ENCODE measurements around the gene CFAP46.
"Not testable (repeated sequence)": the region's sequence is repeated elsewhere in the genome, so short reads cannot be mapped to it uniquely, and the experiment has no call there.

The CFAP46 gene

DNA sequence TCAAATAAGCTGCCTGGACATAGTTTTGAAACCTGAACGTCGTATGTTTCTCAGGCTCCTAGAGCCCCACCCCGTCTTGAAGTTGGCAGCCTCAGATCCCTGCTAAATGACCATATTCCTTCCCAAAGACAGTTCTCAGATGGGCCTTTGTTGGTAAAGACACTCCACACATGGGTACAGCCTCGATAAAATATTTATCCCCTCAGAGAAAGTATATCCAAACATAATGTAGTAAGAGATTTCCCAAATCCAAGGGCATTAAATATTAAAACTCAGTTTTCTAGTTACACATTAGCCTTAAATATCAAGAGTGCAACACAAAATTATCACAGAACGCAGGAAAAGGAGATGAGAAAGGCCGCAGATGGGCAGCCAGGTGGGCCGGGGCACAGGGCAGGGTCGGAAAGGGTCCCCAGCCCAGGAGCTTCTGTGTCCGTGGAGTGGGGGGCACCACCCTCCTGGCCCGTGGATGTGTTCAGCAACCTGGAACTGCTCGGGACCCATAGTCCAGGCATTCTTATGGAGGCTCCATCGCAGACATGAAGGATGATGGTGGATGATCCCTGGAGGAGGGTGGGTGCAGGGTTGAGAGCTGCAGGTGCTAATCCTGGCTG is 1.5 kb upstream of the CFAP46 start:
- DNase-seq: no peak

DNA sequence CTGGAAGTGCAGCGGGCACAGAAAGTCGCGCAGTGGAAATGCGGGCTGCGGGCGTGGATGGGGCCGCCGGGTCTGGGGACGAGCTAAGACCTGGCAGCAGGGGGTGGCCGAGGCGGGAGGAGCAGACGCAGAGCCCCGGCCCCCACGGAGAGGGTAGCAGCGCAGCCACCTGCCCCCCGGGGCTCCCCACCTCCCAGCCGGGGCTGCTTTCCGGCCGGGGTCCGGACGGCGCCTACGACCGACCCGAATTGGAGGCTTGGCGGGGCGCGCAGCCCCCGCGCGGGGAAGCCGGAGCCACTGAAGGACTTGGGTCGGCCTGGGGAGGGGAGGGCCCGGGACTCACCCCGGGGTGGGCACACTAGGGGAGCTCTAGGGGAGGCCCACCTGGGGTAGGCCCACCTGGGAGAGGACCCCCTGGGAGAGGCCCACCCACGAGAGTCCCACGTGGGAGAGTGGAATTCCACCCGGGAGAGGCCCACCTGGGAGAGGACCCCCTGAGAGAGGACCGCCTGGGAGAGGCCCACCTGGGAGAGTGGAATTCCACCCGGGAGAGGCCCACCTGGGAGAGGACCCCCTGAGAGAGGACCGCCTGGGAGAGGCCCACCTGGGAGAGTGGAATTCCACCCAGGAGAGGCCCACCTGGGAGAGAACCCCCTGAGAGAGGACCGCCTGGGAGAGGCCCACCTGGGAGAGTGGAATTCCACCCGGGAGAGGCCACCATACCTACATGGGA is 854 bp upstream of the CFAP46 start:
- no peak for DNase-seq

DNA sequence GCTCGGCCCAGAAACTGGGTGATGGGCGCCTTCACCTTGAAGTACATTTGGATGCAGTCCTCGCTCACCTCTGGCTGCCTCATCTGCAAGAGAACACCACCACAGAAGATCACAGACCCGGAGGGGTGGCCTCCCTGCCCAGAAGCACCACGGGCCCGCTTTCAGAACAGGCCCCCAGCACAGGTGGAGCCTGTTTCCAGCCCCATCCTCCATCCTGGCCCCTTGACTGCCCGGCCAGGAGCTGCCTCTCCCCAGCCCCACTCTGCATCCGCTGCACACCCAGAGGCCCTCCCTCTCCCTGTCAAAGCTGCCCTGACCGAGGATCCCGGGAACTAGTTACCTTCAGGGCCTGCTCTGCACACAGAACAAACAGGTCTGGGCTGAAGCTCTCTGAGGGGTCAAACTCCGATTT is 724 bp downstream of the CFAP46 start:
- DNase-seq: no peak

DNA sequence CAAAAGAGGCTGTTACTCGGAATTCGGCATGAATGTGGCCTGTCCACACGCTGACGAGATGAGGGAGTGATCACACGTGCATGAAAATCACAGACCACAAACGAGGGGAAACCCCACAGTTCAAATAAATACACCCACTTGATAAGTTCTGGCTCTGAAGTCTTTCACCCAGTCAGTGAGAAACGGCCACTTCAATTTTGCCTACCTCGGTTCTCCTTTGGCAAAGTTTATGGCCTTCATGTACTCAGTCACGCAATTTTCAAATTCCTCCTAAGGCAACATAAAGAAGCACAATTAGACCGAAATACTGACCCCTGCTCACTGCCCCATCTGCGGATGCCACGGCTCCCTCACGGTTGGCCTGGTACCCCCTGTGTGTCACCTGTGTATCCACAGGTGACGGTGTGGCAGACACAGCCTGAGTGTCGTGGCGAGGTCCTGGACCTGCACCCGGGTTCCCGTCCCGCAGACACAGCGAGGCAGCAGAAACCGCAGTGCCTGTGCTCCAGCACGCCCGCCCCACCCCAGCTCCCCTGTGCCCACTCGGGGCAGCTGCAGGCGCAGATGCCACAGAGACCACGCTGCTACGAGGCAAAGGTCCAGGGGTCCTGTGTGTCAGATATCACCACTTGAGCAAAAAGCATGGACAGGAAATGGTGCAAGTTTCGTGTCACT is 1.4 kb downstream of the CFAP46 start:
- no peak for DNase-seq

DNA sequence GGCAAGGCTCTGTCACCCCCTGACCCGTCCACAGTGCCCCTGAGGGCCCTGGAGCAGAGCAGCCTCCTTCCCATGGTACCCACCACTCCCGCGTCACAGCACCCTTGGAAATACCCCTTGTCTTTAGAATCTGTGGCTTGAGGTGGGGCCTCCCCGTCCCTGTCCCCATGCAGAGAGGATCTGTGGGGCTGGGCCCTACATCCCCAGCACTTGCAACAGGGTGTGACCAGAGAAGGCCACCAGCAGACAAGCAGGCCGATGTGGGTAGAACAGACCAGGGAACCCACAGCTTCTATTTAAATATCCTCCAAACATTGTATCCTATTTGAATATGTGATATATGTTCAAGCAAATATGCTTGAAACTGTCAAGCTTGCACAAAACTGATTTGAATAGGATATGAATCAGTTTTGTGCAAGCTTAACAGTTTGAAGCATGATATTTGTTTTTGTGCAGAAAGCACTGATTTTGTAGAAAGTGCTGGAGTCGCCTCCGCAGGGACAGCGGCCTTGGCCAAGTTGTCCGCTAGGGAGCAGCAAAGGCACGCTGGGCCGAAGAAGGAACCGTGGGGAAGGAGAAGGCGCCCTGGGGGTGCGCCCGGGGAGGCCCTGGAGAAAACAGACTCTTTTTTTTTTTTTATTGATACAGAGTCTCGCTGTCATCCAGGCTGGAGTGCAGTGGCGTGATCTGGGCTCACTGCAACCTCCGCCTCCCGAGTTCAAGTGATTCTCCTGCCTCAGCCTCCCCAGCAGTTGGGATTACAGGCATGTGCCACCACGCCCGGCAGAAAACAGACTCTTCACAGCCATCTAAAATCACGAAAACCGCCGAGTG is 2.2 kb downstream of the CFAP46 start:
- DNase-seq: no peak

DNA sequence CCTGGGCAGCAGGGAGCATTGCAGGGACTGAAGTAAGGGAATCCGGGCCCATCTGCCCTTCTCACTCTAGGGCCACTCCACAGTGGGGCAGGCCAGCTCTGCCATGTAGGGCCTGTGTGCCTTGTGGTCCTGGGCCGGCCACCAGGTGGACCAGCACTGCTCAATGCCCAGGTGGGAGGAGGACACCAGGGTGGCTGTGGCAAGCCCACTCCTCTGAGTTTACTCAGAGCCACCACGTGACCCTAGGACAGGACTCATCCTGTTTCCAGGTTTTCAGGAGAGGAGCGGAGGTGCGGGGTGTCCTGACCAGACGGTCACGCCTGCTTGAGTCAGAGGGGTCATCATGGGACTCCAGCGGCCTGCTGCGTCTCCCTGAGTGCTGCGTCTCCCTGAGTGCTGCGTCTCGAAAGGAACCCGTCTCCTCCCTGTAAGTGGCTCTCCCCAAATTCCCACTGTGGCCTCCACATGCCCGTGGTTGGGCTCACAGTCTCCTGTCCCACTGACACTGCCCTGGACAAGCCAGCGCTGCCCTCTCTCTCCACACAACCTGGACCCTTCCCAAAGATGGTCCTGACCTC is 2.9 kb downstream of the CFAP46 start:
- DNase-seq: no peak

DNA sequence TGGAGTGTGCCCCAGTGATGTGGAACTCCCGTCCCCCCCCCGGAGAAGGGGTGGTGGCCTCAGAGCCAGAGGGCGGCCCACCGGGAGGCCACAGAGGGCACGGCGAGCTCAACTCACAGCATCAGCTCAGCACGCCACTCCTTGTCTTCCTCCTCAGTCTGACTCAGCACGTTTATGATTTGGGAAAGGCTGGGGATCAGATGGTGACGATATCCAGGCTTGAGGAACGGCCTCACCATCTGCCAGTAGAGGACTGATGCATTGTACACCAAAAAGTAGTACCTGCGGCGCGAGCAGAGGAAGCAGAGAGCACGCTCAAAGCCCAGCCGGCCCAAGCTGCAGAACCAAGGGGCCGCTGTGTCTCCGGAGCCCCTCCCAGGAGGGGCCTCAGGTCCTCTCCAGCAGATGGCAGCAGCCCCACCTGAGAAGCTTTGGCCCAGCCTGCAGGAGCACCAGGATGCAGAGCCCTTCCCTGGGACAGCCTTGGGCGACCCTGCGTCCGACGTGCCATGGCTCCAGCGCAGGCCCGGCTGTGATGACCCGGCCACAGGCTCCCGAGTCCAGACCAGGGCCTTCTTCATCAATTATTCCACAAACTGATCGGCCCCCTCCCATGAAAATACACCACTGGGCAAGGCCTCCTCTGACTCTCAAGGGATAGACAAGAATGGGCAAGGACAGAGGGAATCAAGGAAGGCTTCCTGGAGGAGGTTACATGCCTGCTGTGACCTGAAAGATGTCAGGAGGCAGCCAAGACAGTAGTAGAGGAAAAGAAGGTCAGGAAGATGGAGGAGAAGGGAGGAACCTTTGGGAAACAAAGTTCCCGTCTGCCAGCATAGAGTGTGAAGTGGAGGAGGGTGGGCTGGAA is 3.7 kb downstream of the CFAP46 start:
- DNase-seq: no peak

DNA sequence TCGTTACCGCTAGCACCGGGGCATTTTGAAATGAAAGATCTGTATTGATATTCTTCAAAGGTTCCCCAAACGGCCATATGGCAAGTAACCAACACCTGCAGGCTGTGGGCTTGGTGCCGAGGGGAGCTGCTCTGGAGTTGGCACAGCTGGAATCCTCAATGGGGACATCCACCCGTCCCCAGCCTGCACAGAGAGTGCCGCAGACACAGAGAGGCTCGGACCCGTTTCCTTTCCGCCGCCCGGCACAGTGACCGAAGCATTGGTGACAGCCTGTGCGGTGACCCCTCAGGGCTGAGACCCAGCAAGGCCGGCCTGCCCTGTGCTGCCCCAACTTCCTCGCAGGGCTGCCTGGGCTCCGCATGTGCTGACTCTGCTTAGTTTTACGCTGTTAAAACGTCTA is 4.5 kb downstream of the CFAP46 start:
- DNase-seq: no peak

DNA sequence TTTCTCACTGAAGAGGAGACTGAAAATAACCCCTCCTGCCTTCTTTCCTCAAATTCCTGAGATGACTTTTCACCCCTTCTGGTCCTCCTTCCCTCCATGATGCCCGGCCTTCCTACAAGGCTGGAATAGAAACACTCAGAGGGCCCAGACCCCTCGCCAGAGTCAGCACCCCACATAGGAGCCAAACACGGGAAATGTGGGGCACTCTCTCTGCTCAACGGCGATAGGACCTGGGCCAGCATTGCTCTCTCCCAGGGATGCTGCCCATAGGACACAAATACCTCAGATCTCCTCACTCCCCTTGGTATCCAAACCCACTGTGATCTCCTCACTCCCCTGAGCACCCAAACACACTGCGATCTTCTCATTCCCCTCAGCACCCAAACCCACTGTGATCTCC is 7.4 kb downstream of the CFAP46 start:
- DNase-seq: no peak

DNA sequence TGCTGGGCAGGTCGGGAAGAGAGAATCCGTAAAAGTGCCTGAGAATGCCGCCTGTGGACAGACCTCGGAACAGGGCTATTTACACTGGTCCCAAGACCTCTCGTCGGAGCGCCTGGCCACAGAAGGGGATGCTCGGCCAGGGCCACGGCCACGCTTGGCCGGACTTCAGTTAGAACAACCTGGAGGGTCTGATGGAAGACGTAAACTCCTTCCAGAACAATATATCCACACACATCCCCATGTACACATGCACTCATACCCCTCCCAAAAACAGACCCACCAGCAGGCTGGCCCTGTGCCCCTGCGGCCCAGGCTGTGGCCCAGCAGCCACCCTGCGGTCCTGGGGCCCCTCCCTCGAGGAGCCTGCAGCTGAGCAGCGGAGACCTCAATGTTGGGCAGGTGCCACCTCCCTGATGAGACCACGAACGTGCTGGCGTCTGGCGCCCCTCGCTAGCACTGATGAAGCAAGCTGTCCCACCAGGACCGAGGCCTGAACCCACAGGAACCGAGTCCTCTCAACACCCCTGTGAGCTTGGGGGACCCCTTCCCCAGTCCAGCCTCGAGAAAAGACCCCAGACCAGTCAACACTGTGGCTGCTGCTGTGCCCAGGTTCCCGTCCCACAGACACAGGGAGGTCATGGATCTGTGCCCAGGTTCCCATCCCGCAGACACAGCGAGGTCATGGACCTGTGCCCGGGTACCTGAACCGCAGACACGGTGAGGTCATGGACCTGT is 8.9 kb downstream of the CFAP46 start:
- no peak for DNase-seq

DNA sequence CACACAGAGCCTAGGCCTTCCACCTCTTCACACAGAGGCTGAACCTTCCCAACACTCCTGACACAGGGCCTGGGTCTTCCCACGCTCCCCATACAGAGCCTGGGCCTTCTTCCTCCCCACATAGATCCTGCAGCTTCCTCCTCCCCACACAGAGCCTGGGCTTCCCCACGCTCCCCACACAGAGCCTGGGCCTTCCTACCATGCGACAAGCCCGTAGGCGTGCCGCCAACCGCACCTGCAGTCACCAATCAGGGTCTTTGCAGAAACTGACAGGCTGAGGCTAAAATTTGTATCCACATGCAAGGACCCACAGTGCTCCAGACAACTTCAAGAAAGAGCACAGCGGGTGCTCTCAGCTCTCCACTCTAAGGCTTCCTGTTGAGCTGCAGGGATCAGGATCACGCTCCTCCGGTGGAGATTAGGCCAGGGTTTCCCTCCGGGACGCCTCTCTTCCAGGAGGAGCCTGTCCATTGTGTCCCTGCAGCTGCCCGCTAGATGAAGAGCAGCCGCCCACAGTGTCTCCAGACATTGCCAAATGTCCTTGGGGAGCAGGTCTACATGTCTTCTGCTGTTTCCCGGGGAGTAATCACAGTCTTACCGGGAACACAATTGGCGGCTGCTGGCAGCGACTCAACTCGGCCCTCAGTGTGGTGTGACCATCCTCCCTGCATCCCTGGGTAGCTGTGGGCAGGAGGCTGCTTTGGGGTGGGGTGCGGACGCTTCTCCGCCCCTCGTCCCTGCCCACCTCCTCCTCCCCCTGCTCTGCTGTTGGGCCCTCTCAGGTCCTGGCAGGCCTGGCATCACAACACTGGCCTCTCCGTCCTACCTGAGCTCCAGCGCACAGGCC is 9.7 kb downstream of the CFAP46 start:
- DNase-seq: no peak

DNA sequence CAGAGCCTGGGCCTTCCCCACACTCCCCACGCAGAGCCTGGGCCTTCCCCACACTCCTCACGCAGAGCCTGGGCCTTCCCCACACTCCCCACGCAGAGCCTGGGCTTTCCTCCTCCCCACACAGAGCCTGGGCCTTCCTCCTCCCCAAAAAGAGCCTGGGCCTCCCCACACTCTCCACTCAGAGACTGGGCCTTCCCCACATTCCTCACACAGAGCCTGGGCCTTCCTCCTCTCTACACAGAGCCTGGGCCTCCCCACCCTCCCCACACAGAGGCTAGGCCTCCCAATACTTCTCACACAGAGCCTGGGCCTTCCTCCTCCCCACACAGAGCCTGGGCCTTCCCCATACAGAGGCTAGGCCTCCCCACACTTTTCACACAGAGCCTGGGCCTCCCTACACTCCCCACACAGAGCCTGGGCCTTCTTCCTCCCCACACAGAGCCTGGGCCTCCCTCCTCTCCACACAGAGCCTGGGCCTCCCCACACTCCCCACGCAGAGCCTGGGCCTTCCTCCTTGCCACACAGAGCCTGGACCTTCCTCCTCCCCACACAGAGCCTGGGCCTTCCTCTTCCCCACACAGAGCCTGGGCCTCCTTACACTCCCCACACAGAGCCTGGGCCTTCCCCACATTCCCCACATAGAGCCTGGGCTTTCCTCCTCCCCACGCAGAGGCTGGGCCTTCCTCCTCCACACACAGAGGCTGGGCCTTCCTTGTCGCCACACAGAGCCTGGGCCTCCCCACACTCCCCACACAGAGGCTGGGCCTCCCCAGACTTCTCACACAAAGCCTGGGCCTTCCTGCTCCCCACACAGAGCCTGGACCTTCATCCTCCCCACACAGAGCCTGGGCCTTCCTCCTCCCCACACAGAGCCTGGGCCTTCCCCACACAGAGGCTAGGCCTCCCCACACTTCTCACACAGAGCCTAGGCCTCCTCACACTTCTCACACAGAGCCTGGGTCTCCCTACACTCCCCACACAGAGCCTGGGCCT is 10.8 kb downstream of the CFAP46 start:
- DNase-seq: not testable (repeated sequence)

DNA sequence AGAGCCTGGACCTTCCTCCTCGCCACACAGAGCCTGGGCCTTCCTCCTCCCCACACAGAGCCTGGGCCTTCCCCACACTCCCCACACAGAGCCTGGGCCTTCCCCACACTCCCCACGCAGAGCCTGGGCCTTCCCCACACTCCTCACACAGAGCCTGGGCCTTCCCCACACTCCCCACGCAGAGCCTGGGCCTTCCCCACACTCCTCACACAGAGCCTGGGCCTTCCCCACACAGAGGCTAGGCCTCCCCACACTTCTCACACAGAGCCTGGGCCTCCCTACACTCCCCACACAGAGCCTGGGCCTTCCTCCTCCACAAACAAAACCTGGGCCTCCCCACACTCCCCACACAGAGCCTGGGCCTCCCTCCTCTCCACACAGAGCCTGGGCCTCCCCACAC is 11.7 kb downstream of the CFAP46 start:
- not testable (repeated sequence) for DNase-seq

DNA sequence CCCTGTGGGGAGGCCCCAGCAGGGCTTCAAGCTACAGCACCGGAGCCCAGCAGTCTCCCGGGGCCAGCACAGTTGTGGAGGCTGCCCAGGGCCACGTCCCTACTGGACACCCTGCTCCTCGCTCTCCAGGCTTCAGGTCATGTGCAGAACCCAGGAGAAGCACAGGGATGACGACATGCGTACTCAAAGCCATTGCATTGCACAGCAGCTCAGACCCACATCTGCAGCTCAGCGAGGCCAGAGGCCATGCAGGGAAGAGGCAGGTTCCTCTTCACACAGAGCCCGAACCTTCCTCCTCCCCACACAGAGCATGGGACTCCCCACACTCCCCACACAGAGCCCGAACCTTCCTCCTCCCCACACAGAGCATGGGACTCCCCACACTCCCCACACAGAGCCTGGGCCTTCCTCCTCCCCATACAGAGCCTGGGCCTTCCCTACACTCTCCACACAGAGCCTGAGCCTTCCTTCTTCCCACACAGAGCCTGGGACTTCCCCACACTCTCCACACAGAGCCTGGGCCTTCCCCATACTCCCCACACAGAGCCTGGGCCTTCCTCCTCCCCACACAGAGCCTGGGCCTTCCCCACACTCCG is 12.3 kb downstream of the CFAP46 start:
- DNase-seq: no peak

DNA sequence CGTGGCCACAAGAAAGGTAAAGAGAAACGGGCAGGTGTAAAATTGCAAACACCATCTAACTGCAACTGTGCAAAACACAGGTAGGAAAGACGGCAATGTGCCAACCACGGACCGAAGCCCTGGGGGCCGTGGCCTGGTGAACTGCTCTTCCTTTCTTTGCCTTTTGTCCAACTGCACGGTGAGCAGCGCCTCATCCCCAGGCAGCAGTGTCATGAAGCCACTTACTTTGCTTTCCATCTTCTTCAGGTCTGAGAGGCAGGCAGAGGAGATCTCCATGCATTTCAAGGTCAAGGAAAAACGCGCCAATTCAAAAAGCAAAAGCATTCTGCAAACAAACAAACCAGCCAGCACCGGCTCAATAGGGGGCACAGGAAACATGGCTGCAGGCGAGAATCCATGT is 12.9 kb downstream of the CFAP46 start:
- DNase-seq: no peak

DNA sequence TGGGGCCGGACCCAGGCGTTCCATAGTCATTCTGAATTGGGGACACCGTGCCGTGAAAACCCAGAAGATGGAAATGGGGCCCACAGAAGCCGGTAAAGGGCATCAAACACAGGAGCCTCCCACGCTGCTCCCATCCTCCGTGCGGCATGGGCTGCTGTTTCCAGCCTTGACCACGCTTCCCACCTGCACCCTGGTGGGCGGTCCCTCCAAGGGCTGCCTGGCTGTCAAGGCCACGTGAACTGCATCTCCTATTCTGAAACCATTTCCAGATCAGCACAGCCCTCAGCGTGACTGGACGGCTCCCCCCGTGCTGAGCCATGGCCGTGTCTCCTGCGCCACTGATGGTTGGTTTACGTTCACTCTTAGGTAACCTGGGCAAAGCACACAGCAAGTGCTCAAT is 14.1 kb downstream of the CFAP46 start:
- DNase-seq: no peak

DNA sequence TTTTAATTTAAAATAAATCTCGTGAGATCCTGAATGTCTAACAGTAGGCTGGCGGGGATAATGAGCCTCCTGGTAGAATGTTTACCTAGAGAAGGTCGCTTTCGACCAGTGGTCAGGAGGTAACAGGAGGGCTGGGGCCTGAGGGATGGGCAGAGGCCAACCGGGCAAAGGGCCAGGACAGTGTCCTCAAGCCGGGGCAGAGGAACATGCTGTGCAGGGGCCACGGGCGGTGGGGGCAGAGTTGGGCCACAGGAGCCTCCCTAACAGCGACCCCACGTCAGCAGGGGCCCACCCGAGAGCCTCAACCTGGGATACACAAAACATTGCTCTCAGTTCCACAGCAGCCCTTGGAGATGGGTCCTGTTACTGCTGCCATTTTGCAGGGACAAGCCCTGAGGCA is 14.5 kb downstream of the CFAP46 start:
- no peak for DNase-seq

All from T-helper 9 cell (primary cell).